GM12892 (cell line): ENCODE measurements around the gene CAMTA2.

Source experiments
- POLR2A ChIP-seq: IDR thresholded peaks from 2 replicates; pipeline ENCODE4 v1.6.1; 2011; ENCODE audit warnings: low read depth, low read length, control low read depth
- TAF1 ChIP-seq: IDR thresholded peaks from 2 replicates; pipeline ENCODE4 v1.6.1; 2011; ENCODE audit warnings: low read depth, mild to moderate bottlenecking, control low read depth, low read length, borderline replicate concordance

GRCh38 chr17:4933646-4934045 is 53.8 kb downstream of the CAMTA2 start:
- TF ChIP-seq POLR2A (no peak), TAF1 (no peak)
